Cerebellar cortex (tissue), 1 donor: ENCODE results near the gene PCDHB3.
"Not testable (repeated sequence)": the region's sequence is repeated elsewhere in the genome, so short reads cannot be mapped to it uniquely, and the experiment has no call there.

ENCODE experiments used
- DNase-seq: peaks from one replicate; pipeline ENCODE4 v3.0.0-alpha.2; 2015; ENCODE audit warnings: low spot score

PCDHB3 gene

DNA sequence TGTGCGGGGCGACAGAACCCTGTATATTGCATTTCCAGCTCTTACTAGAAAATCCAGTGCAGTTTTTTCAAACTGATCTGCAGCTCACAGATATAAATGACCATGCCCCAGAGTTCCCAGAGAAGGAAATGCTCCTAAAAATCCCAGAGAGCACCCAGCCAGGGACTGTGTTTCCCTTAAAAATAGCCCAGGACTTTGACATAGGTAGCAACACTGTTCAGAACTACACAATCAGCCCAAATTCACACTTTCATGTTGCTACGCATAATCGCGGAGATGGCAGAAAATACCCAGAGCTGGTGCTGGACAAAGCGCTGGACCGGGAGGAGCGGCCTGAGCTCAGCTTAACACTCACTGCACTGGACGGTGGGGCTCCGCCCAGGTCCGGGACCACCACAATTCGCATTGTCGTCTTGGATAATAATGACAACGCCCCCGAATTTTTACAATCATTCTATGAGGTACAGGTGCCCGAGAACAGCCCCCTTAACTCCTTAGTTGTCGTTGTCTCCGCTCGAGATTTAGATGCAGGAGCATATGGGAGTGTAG, 35.5 kb downstream of the PCDHB3 start:
- DNase-seq, result no peak

DNA sequence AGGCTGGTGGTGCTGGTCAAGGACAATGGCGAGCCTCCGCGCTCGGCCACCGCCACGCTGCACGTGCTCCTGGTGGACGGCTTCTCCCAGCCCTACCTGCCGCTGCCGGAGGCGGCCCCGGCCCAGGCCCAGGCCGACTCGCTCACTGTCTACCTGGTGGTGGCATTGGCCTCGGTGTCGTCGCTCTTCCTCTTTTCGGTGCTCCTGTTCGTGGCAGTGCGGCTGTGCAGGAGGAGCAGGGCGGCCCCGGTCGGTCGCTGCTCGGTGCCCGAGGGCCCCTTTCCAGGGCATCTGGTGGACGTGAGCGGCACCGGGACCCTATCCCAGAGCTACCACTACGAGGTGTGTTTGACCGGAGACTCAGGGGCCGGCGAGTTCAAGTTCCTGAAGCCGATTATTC, 37.1 kb downstream of the PCDHB3 start:
- not testable (repeated sequence) for DNase-seq

DNA sequence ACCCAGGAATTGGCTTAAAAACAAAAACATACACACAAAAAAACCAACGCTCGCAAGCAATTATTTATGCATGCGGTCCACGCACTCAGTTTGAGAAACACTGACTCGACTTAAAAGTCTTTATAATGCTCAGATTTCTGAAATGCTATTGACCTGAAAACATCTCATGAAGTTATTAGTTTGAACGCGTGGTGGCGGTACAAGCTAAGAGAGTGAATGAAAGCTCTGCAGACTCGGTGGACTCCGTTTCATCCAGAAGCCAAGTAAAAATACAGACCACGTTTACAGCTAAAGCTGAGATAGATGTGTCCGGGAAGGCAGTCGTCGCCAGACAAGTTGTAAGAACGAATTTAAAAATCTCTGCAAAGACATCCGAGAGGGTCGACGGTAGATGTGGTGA, 49.5 kb downstream of the PCDHB3 start, which contains the start of gene PCDHB6:
TSS of gene PCDHB6 (plus strand) at position 246 of the 400 bp plus-strand sequence. CDS start 201 bp downstream, outside the sequence.
- DNase-seq, result peak; percentile 26

DNA sequence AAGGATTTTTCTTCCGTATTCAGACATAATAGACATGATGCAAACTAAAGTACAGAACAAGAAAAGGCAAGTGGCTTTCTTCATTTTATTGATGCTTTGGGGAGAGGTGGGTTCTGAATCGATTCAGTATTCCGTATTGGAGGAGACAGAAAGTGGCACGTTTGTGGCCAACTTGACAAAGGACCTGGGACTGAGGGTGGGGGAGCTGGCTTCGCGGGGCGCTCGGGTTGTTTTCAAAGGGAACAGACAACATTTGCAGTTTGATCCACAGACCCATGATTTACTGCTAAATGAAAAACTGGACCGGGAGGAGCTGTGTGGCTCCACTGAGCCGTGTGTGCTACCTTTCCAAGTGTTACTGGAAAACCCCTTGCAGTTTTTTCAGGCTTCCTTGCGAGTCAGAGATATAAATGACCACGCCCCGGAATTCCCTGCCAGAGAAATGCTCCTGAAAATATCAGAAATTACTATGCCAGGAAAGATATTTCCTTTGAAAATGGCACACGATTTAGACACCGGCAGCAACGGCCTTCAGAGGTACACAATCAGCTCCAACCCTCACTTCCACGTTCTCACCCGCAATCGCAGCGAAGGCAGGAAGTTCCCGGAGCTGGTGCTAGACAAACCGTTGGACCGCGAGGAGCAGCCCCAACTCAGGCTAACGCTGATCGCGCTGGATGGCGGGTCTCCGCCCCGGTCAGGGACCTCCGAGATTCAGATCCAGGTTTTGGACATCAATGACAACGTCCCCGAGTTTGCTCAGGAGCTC, 50.1 kb downstream of the PCDHB3 start:
- no peak for DNase-seq

DNA sequence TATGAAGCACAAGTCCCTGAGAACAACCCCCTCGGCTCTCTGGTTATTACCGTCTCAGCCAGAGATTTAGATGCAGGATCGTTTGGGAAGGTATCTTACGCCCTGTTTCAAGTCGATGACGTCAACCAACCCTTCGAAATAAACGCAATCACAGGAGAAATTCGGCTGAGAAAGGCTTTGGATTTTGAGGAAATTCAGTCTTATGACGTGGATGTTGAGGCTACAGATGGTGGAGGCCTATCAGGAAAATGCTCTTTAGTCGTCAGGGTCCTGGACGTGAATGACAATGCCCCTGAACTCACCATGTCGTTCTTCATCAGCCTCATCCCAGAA, 50.7 kb downstream of the PCDHB3 start:
- DNase-seq, result no peak

DNA sequence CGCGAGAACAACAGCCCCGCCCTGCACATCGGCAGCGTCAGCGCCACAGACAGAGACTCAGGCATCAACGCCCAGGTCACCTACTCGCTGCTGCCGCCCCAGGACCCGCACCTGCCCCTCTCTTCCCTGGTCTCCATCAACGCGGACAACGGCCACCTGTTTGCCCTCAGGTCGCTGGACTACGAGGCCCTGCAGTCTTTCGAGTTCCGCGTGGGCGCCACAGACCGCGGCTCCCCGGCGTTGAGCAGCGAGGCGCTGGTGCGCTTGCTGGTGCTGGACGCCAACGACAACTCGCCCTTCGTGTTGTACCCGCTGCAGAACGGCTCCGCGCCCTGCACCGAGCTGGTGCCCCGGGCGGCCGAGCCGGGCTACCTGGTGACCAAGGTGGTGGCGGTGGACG, 51.4 kb downstream of the PCDHB3 start:
- not testable (repeated sequence) for DNase-seq

DNA sequence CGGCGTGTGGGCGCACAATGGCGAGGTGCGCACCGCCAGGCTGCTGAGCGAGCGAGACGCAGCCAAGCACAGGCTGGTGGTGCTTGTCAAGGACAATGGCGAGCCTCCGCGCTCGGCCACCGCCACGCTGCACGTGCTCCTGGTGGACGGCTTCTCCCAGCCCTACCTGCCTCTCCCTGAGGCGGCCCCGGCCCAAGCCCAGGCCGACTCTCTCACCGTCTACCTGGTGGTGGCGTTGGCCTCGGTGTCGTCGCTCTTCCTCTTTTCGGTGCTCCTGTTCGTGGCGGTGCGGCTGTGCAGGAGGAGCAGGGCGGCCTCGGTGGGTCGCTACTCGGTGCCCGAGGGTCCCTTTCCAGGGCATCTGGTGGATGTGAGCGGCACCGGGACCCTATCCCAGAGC, 51.8 kb downstream of the PCDHB3 start:
- not testable (repeated sequence) for DNase-seq
